GM20431 (cell line): Measurements from ENCODE around the gene SLFN11.
"Not testable (repeated sequence)": the region's sequence is repeated elsewhere in the genome, so short reads cannot be mapped to it uniquely, and the experiment has no call there.

ENCODE experiments used
- in situ Hi-C: fragments of 300-500 bp; cut with MseI, MboI; formaldehyde crosslinking; loops from one replicate; pipeline ENCODE4 v1.15.0; 2020; ENCODE audit warnings: low sequenced_read_pairs; ENCODE audit not compliant: unreplicated experiment

The SLFN11 gene, protein sequence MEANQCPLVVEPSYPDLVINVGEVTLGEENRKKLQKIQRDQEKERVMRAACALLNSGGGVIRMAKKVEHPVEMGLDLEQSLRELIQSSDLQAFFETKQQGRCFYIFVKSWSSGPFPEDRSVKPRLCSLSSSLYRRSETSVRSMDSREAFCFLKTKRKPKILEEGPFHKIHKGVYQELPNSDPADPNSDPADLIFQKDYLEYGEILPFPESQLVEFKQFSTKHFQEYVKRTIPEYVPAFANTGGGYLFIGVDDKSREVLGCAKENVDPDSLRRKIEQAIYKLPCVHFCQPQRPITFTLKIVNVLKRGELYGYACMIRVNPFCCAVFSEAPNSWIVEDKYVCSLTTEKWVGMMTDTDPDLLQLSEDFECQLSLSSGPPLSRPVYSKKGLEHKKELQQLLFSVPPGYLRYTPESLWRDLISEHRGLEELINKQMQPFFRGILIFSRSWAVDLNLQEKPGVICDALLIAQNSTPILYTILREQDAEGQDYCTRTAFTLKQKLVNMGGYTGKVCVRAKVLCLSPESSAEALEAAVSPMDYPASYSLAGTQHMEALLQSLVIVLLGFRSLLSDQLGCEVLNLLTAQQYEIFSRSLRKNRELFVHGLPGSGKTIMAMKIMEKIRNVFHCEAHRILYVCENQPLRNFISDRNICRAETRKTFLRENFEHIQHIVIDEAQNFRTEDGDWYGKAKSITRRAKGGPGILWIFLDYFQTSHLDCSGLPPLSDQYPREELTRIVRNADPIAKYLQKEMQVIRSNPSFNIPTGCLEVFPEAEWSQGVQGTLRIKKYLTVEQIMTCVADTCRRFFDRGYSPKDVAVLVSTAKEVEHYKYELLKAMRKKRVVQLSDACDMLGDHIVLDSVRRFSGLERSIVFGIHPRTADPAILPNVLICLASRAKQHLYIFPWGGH

DNA sequence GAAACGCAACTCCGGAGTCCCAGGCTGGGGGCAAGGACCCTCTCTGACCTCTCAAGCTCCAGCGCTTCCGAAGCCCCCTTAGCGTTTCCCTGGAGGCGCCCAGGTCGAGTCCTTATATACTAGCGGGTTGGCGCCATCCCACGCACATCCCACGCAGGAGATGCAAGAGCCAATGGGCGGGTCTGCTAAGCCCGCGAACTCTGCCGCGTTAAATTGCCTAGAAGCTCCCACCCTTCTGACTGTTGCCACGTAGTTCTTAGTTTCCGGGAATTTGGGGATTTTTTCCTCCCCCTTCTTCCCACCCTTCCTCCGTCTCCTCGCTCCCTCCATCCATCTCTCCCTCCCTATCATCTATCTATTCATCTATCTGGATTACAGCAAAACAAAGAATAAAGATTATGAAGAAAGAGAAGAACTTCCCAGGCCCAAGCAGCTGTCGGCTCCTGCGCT, at the start of gene SLFN11:
Gene SLFN11, minus strand, starts transcription at position 88 of the 450 bp plus-strand sequence. CDS start 9,814 bp downstream, outside the sequence.
- in situ Hi-C loops: no loop called here

DNA sequence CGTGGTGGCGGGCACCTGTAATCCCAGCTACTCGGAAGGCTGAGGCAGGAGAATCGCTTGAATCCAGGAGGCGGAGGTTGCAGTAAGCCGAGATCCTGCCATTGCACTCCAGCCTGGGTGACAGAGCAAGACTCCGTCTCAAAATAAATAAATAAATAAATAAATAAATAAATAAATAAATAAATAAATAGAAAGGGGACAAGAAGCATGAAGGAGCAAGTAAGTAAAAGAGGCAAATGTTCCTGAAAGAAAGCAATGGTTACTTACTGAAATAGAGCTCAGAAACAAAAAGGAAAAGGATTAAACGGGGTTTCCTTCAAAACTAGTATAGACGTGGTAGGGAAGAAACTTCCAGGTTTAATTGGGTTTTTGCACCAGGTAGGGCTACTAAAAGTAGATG, 47.6 kb upstream of the SLFN11 start:
- in situ Hi-C loops: not testable (repeated sequence)

GRCh38 chr17:35416659-35417058, 43.2 kb upstream of the SLFN11 start:
- in situ Hi-C loops: no loop called here

- in situ Hi-C loops: not testable (repeated sequence)
Measured at GRCh38 chr17:35414707-35415106, 41.3 kb upstream of the SLFN11 start.

DNA sequence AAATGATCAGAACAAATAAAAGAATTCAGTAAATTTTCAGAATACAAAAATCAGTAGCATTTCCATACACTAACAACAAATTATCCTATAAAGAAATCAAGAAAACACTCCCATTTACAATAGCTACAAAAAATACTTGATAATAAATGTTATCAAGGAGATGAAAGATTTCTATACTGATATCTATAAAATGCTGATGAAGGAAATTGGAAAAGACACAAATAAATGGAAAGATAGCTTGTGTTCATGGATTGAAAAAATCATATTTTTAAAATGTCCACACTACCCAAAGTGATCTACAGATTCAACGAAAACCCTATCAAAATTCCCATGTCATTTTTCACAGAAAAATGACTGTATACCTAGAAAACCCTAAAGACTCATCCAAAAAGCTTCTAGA, 40.8 kb upstream of the SLFN11 start:
- in situ Hi-C loops: no loop called here

DNA sequence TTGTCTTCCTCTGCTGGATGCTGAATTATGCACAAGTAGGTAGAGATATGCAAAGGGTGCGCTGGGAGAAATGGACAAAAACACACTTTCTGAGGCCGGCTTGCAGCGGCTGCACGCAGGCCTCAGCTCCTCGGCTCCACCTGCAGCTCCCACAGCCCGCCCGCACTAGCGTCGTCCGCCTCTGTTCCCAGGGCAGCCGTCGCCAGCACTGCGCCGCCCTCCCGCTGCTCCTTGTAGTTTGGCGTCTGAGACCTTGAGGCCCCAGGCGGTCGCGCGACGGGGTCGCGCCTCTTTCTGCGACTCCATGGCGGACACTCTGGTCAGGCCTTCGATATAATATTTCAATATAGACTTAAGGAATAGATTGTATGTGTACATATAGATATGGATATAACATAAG, 34.1 kb upstream of the SLFN11 start:
- in situ Hi-C loops: no loop called here

DNA sequence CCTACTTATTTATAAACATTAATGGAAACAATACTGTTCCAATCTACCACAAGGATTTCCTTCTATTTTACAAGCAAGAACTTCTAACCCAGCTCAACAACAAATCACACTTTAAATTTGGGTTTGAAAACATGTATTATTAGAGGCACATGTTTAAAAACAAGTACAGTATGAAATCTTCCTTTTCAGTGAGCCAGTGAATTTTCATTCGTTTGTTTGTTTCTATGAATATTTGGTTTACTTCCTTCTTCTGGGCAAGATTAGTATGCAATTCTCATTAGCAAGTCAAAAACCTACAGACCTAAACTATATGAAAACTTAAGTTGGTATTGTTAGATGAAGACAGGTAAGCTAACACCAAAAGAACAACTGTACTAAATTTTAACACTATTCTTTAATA, 33.1 kb upstream of the SLFN11 start:
- in situ Hi-C loops: no loop called here

GRCh38 chr17:35404360-35404759, 30.9 kb upstream of the SLFN11 start:
- in situ Hi-C loops: no loop called here

GRCh38 chr17:35393783-35394182, 20.4 kb upstream of the SLFN11 start:
- in situ Hi-C loops: not testable (repeated sequence)

DNA sequence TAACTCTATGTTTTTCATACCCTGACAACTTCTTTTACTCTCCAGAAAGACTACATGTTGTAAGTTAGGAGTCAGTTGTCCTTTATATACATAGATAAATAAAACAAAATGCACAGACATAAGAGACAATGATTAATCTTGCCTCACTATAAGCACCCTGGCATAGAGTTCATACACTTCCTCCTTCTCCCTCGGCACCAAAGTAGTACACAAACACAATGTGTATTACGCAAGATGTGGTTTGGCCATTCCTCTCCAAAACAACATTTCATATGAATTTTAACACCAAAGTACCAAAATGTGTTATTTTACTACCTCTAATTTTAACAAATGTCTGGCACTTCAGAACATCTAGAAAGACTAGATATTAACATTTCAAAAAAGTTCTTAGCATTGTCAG, 17.2 kb upstream of the SLFN11 start:
- in situ Hi-C loops: no loop called here

DNA sequence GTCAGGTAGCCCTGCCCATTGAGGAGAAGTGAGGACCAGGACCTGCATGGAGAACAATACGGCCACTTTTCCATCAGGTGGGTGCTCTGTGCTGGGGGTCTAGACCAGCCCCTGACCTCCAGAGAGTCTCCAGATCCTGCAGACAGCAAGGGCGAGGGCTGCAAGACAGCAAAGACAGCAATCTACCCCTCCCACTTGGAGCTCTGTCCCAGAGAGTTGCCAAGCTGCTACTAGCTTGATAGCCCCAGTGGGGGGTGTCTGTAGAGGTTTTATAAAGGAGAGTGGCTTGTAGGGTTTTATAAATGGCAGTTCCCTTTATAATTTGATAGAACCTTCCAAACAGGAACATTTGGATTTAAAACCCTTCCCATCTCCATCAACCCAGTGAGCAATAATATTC, 16.7 kb upstream of the SLFN11 start:
- in situ Hi-C loops: no loop called here

DNA sequence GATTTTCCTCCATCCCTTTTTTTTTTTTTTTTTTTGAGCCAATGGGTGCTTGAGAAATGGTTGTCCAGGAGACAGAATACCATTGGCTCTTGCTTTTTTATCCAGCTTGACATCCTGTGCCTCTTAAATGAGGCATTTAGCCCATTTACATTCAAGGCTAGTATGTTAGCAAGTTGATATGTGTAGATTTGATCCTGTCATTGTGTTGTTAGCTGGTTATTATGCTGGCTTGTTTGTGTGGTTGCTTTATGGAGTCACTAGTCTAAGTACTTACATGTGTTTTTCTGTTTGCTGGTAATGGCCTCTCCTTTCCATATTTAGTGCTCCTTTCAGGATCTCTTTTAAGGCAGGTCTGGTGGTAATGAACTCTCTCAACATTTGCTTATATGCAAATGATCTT, 14.1 kb upstream of the SLFN11 start:
- in situ Hi-C loops: no loop called here

GRCh38 chr17:35377706-35378105, 4.3 kb upstream of the SLFN11 start:
- in situ Hi-C loops: no loop called here

DNA sequence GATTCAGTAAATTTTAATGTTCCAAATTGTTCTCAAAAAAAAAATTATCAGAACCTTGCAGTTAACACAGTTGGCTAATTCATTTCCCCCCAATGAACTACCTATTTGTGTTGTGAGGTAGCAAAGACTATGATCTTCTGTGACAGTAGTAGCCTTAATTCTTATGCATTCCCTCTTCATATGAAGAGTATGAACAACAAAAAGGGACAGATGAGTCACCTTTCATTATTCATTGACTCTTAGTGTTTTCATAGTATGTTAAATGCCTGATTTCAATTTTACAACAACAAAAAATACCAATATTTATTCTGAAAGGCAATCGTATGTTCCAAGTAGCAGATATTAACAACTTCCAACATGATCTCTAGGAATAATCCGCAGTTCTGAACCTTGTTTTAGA, 3.6 kb upstream of the SLFN11 start:
- in situ Hi-C loops: no loop called here

- in situ Hi-C loops: no loop called here
Measured at GRCh38 chr17:35376245-35376644, 2.8 kb upstream of the SLFN11 start.

DNA sequence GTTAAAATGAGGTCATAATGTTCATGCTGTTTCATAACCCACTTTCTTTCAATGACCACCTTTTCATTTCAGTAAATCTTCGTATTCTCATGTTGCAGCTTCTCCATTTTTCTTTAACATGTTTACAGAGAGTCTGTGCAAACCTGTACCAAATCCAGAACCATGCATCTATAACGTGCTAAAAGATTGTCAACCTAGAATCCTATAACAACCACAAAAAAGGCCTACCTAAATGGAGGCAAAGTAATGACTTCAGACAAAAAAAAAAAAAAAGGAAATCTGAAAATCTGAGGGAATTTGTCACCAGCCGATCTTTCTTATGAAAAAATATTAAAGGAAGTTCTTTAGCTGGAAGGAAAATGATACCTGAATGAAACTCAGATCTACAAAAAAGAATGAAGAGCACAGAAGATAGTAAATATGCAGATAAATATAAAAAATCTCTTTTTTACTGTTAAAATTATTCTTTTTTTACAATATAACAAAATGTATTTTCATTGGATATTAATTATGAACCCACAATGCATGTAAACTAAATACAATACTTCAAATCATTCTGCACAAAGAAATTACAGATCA, 1.4 kb upstream of the SLFN11 start:
- in situ Hi-C loops: no loop called here

DNA sequence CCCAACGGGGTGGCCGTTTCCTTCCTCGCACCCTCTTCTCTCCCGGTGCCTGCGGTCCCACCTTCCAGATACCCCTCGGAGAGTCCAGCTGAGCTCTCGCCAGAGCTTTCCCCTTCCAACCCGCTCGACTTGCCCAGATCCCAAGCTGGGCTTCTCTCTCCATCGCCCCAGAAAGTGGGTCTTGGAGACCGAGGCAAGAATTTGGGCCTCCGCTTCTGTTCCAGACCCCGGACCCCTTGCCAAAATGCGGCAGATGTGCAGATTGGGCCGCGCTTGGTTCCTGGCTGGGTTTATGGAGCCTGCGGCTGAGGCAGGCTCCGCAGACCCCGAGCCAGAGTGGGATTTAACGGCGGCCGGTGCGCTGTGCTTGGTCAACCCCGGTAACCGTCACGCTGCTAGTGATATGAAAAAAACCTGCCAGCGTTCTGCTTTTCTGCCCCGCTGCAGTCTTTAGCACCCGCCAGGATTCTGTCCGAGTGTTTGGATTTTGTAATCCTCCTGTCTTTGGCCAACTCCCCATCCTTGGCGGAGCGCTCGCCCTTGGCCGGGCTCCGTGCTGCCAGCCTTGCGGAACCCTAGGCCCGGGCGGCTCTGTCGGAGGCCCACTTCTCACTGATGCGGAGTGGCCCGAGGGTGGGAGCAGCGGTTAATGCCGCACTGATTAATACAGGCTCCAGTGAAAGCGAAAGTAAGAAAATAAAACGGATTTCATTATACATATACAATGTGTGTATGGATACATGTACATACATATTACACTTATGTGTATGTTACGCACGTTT, 754 bp upstream of the SLFN11 start:
- in situ Hi-C loops: no loop called here

DNA sequence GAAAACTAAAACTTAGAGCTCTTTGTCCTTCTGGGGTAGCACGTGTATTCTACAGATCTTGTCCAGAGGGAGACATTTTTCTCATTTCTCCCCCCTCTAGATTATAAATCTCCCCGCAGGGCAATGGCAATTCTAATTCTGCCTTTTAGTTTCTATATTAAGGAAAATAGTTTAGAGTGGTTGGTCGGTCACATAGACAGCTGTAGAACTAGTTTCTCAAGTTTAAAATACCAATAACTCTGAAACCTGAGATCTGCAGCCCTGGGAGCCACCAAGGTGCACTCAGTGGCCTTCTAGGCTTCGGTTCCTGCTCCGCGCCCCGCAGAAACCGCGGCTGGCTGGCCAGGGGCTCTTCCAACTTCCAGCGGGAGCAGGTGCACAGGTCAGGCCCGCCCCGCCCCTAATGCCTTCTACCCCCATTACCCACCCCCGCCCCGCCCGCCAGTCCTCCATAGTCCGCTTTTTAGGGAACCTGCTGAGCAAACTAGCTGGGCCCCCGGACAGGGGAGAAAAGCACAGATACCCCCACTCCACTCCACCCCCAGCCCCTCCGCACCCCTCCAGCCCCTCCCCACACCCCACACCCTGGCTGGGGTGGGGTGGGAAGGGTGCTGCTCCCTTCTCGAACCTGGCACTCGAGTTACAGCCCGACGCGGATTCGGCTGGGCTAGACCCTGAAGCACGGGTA, 431 bp downstream of the SLFN11 start:
- in situ Hi-C loops: no loop called here

- in situ Hi-C loops: no loop called here
Measured at GRCh38 chr17:35371934-35372333, 1.5 kb downstream of the SLFN11 start.
